Astrocyte of the cerebellum (primary cell): ENCODE results near the gene KY.
"Not testable (repeated sequence)": the region's sequence is repeated elsewhere in the genome, so short reads cannot be mapped to it uniquely, and the experiment has no call there.

Source experiments
- DNase-seq: peaks from one replicate; pipeline ENCODE4 v3.0.0-alpha.2; 2011; ENCODE audit warnings: low read depth
- H3K4me3 ChIP-seq: 2 replicates; pipeline ENCODE4 v1.5.1; 2011; ENCODE audit warnings: mild to moderate bottlenecking, low read depth, low read length, moderate library complexity
- CTCF ChIP-seq: IDR thresholded peaks from 2 replicates; pipeline ENCODE4 v1.5.1; 2012; ENCODE audit warnings: low read length, low read depth, moderate library complexity, mild to moderate bottlenecking; ENCODE audit errors: missing control alignments
- in situ Hi-C: cut with HindIII; loops from 2 replicates; pipeline ENCODE4 v1.10.0; 2017; ENCODE audit warnings: low sequenced_read_pairs

Gene KY

GRCh38 chr3:134597390-134597970, 53.3 kb downstream of the KY start:
- in situ Hi-C loops: no loop called here
- no peak for DNase-seq
- H3K4me3 ChIP-seq: no peak overlapping the region
- TF ChIP-seq CTCF: no peak

- H3K4me3 ChIP-seq, DNase-seq, in situ Hi-C loops: not testable (repeated sequence)
Measured at GRCh38 chr3:134594986-134595385, 55.8 kb downstream of the KY start.

DNA sequence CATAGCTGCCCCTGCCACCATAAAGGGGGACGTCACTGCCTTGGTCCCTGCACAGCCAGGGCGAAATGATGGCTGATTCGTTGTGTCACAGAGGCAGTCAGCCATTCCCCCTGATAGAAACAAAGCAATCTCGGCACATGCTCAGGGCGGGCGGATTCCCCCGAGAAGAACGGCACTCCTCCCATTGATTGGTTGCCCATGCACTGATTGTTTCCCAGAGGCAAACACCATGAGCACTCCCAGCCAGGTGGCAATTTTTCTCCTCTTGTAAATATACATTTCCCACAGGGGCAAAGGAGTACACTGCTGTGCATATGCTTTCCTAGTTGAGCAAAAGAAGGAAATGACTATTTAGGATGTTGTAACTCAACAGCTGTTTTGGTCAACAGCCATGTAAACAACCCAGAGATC, 56.5 kb downstream of the KY start:
- no peak for DNase-seq
- in situ Hi-C loops: no loop called here
- no peak for TF ChIP-seq CTCF
- no peak overlapping the region for H3K4me3 ChIP-seq

GRCh38 chr3:134592806-134593205, 58.0 kb downstream of the KY start:
- TF ChIP-seq CTCF: no peak
- in situ Hi-C loops: no loop called here
- DNase-seq: no peak
- no peak overlapping the region for H3K4me3 ChIP-seq

DNA sequence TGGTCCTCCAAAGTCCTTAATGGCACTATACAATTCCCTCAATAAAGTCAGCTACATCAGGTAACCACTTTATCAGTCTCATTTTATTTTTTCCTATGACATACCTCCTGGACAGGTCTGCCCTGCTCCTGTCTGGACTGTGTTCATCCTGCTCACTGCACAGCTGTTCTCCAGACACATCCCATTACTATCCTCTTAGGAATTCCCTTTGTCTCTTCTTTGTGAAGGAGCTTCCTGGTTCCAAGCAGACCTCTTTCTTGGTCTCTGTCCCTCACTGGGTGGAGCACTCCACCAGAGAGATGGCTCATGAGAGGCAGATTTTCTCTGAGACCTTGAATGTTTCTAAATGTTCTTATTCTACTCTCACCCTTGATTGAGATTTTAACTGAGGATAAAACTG, 60.1 kb downstream of the KY start:
- no peak for TF ChIP-seq CTCF
- DNase-seq: no peak
- in situ Hi-C loops: no loop called here
- no peak overlapping the region for H3K4me3 ChIP-seq

- in situ Hi-C loops: no loop called here
- no peak overlapping the region for H3K4me3 ChIP-seq
- no peak for TF ChIP-seq CTCF
- DNase-seq: no peak
Measured at GRCh38 chr3:134579141-134579665, 71.6 kb downstream of the KY start.

DNA sequence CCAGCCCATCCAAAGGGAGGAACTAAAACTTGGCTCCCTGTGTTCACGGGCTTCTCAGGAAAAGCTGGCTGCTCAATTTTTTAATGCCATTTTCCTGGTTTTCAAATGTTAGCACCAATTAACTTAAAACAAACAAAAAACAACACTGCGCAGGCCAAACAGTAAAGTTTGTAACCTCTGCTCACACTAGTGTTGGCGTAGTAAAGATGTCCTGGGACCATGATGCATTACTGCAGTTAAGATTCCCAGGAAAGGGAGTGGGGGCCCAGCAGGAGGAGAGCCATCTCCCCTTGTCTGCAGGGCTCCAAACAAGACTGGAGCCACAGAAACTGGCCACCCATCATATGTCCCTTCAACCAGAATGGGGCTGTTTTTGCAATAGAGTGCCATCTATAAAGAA, 74.0 kb downstream of the KY start:
- no peak for TF ChIP-seq CTCF
- in situ Hi-C loops: no loop called here
- no peak overlapping the region for H3K4me3 ChIP-seq
- no peak for DNase-seq
